ENCODE measurements around the gene SHCBP1. TPM values are rescaled to one million over a fixed set of nuclear protein-coding genes. Genes with fewer than 3 reads are reported as not detected.
A peak's percentile ranks its signal among the peaks of the same experiment; 100 is the strongest.

SHCBP1 gene
- total and polyA plus RNA-seq, 9 of the 15 experiments (the other 6 are each of a cell fraction or from before 2014, with no cell fraction given), result 6.2 to 29.6 (median 19.7) TPM

DNA sequence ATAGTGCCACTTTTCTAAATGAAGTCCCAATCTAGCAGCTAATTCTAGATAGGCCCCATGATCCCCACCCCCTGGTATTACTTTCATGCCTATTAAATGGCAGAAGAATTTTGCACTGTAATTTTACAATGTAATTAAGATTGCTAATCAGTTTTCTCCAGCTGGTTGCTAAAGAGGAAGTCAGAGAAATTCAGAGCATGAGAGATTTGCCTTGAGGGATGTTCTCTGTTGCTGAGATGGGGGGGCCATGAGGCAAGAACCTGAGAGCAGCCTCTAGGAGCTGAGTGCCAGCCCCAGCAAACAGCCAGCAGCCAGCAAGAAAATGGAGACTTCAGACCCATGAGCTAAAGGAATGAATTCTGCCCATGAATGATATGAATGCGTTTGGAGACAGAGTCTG is 38.9 kb downstream of the SHCBP1 start (continued):
- TF ChIP-seq, protein P1, sequence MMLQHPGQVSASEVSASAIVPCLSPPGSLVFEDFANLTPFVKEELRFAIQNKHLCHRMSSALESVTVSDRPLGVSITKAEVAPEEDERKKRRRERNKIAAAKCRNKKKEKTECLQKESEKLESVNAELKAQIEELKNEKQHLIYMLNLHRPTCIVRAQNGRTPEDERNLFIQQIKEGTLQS (IDR thresholded peaks at IDR 0.05), result no peak
- TF ChIP-seq, protein P1 (CRISPR knock-in tag; conservative IDR thresholded peaks at IDR 0.05), result no peak
- TF ChIP-seq PKNOX1 (IDR thresholded peaks at IDR 0.05) (no peak), CBFA2T3 (IDR thresholded peaks at IDR 0.05) (peak; percentile 39; the same call in 1 of the 2 replicates), PHB (CRISPR knock-in tag; IDR thresholded peaks at IDR 0.05) (no peak), TOE1 (IDR thresholded peaks at IDR 0.05; ENCODE audit: borderline replicate concordance) (no peak), TOE1 (CRISPR knock-in tag; IDR thresholded peaks at IDR 0.05; ENCODE audit: borderline replicate concordance, low read depth) (no peak), ETV1 (tag; conservative IDR thresholded peaks at IDR 0.05; ENCODE audit: low read depth) (no peak), ZNF23 (CRISPR knock-in tag; IDR thresholded peaks at IDR 0.05) (no peak), ZNF184 (CRISPR knock-in tag; IDR thresholded peaks at IDR 0.05) (no peak), ZNF551 (CRISPR knock-in tag; IDR thresholded peaks at IDR 0.05) (no peak), VEZF1 (CRISPR knock-in tag; IDR thresholded peaks at IDR 0.05) (peak; percentile 70), ARID1B (IDR thresholded peaks at IDR 0.05) (peak; percentile 75), SMARCA5 (IDR thresholded peaks at IDR 0.05) (no peak), RBM15 (IDR thresholded peaks at IDR 0.05; ENCODE audit: insufficient read depth, low read length) (no peak), SMARCC2 (IDR thresholded peaks at IDR 0.05; ENCODE audit: low read depth) (peak; percentile 43; the same call in 1 of the 2 replicates), SRF (CRISPR knock-in tag; IDR thresholded peaks at IDR 0.05) (no peak)
- TF ChIP-seq, protein P2, sequence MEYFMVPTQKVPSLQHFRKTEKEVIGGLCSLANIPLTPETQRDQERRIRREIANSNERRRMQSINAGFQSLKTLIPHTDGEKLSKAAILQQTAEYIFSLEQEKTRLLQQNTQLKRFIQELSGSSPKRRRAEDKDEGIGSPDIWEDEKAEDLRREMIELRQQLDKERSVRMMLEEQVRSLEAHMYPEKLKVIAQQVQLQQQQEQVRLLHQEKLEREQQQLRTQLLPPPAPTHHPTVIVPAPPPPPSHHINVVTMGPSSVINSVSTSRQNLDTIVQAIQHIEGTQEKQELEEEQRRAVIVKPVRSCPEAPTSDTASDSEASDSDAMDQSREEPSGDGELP (CRISPR knock-in tag; IDR thresholded peaks at IDR 0.05; ENCODE audit: borderline replicate concordance), result peak; percentile 48
- TF ChIP-seq, protein P3, sequence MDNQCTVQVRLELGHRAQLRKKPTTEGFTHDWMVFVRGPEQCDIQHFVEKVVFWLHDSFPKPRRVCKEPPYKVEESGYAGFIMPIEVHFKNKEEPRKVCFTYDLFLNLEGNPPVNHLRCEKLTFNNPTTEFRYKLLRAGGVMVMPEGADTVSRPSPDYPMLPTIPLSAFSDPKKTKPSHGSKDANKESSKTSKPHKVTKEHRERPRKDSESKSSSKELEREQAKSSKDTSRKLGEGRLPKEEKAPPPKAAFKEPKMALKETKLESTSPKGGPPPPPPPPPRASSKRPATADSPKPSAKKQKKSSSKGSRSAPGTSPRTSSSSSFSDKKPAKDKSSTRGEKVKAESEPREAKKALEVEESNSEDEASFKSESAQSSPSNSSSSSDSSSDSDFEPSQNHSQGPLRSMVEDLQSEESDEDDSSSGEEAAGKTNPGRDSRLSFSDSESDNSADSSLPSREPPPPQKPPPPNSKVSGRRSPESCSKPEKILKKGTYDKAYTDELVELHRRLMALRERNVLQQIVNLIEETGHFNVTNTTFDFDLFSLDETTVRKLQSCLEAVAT (IDR thresholded peaks at IDR 0.05), result no peak
- TF ChIP-seq, protein P4, sequence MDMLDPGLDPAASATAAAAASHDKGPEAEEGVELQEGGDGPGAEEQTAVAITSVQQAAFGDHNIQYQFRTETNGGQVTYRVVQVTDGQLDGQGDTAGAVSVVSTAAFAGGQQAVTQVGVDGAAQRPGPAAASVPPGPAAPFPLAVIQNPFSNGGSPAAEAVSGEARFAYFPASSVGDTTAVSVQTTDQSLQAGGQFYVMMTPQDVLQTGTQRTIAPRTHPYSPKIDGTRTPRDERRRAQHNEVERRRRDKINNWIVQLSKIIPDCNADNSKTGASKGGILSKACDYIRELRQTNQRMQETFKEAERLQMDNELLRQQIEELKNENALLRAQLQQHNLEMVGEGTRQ (CRISPR knock-in tag; IDR thresholded peaks at IDR 0.05), result no peak
- TF ChIP-seq, protein P5, sequence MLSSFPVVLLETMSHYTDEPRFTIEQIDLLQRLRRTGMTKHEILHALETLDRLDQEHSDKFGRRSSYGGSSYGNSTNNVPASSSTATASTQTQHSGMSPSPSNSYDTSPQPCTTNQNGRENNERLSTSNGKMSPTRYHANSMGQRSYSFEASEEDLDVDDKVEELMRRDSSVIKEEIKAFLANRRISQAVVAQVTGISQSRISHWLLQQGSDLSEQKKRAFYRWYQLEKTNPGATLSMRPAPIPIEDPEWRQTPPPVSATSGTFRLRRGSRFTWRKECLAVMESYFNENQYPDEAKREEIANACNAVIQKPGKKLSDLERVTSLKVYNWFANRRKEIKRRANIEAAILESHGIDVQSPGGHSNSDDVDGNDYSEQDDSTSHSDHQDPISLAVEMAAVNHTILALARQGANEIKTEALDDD (IDR thresholded peaks at IDR 0.05), result no peak
- TF ChIP-seq, protein P6, sequence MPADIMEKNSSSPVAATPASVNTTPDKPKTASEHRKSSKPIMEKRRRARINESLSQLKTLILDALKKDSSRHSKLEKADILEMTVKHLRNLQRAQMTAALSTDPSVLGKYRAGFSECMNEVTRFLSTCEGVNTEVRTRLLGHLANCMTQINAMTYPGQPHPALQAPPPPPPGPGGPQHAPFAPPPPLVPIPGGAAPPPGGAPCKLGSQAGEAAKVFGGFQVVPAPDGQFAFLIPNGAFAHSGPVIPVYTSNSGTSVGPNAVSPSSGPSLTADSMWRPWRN (IDR thresholded peaks at IDR 0.05; ENCODE audit: low read depth), result no peak

All from K562 (cell line).